Transverse colon (tissue), 4 donors: ENCODE results near the gene BROX.

Experiments used
- EP300 ChIP-seq: sonication (generic); formaldehyde crosslinking; IDR thresholded peaks from one replicate; pipeline ENCODE4 v1.6.1; 2017; ENCODE audit warnings: antibody characterized with exemption, low read depth
- POLR2A ChIP-seq: fragments of 450-650 bp; IDR thresholded peaks from one replicate; pipeline ENCODE4 v1.6.1; 2016; ENCODE audit warnings: antibody characterized with exemption, mild to moderate bottlenecking, moderate library complexity
- POLR2AphosphoS5 ChIP-seq, 3 donors: sonication (generic); formaldehyde crosslinking; IDR thresholded peaks; one replicate each; pipeline ENCODE4 v1.6.1; 2016; ENCODE audit warnings: antibody characterized with exemption in 3 of 3
- TF ChIP-seq, protein P1 (sequence below), 5 experiments: fragments of 200-600 bp in 3 of 5; fragments of 450-650 bp in 2 of 5; sonication (generic) in 3 of 5; IDR thresholded peaks; 1 replicate in 2 of 5; 2 replicates in 3 of 5; pipeline ENCODE4 v1.5.1; 2016 to 2017; ENCODE audit warnings: antibody characterized with exemption in 5 of 5, inconsistent platforms in 3 of 5, mild to moderate bottlenecking in 2 of 5, moderate library complexity in 1 of 5

DNA sequence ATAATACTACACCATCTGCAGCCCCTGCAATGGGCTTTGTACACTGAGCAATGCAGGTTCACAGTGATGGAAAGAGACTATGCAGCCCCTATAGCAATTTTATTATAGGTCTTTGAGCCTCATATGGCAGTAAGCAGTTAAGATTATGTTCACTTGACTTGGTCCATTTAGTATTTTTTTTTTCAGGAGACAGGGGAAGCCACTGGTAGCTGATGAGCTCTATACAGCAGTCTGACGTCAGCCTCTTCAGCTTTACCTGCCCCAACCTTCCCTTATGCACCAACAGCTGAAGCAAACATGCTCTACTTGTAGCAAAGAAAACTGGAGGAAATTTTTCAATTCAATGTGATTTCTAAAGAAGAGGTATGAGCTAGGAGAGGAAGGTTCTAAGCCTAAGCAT lies 32.3 kb upstream of the BROX start:
- TF ChIP-seq, protein P1, sequence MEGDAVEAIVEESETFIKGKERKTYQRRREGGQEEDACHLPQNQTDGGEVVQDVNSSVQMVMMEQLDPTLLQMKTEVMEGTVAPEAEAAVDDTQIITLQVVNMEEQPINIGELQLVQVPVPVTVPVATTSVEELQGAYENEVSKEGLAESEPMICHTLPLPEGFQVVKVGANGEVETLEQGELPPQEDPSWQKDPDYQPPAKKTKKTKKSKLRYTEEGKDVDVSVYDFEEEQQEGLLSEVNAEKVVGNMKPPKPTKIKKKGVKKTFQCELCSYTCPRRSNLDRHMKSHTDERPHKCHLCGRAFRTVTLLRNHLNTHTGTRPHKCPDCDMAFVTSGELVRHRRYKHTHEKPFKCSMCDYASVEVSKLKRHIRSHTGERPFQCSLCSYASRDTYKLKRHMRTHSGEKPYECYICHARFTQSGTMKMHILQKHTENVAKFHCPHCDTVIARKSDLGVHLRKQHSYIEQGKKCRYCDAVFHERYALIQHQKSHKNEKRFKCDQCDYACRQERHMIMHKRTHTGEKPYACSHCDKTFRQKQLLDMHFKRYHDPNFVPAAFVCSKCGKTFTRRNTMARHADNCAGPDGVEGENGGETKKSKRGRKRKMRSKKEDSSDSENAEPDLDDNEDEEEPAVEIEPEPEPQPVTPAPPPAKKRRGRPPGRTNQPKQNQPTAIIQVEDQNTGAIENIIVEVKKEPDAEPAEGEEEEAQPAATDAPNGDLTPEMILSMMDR (IDR thresholded peaks at IDR 0.05) = no peak
- TF ChIP-seq POLR2A (no peak), EP300 (no peak), POLR2AphosphoS5 (IDR thresholded peaks at IDR 0.05) (no peak)
